Gastroesophageal sphincter (tissue), 4 donors: ENCODE results near the gene TGFB1I1. TPM values are rescaled to one million over a fixed set of nuclear protein-coding genes. Genes with fewer than 3 reads are reported as not detected.

ENCODE experiments used
- ATAC-seq: fragments of 150-250 bp; one replicate; pipeline ENCODE4 v1.9.1; 2016; ENCODE audit warnings: mild to moderate bottlenecking, moderate library complexity
- H3K27ac ChIP-seq, 4 donors: fragments of 200-600 bp; sonication (generic) in 3 of 4; 1 replicate in 3 of 4; 2 replicates in 1 of 4; pipeline ENCODE4 v1.5.1; 2016 to 2019
- H3K27me3 ChIP-seq: fragments of 200-600 bp; sonication (generic); one replicate; pipeline ENCODE4 v1.5.1; 2019
- H3K36me3 ChIP-seq, 2 donors: fragments of 200-600 bp; sonication (generic); one replicate each; pipeline ENCODE4 v1.5.1; 2019; ENCODE audit warnings: control low read depth in 1 of 2
- H3K4me1 ChIP-seq, 3 donors: fragments of 200-600 bp; sonication (generic); 1 replicate in 2 of 3; 2 replicates in 1 of 3; pipeline ENCODE4 v1.5.1; 2016 to 2019; ENCODE audit warnings: control low read depth in 2 of 3
- H3K4me3 ChIP-seq, 2 donors: fragments of 200-600 bp; sonication (generic); one replicate each; pipeline ENCODE4 v1.5.1; 2019; ENCODE audit warnings: mild to moderate bottlenecking in 1 of 2, moderate library complexity in 1 of 2
- H3K9me3 ChIP-seq, 3 donors: fragments of 200-600 bp; sonication (generic); one replicate each; pipeline ENCODE4 v1.5.1; 2017 to 2019; ENCODE audit warnings: control low read depth in 2 of 3
- CTCF ChIP-seq, 4 experiments: fragments of 200-600 bp in 2 of 4; fragments of 450-650 bp in 2 of 4; sonication (generic) in 1 of 4; IDR thresholded peaks; one replicate each; pipeline ENCODE4 v1.5.1; 2017 to 2019; ENCODE audit warnings: antibody characterized with exemption in 4 of 4, mild to moderate bottlenecking in 2 of 4, moderate library complexity in 2 of 4
- EP300 ChIP-seq: sonication (generic); formaldehyde crosslinking; IDR thresholded peaks from one replicate; pipeline ENCODE4 v1.6.1; 2017; ENCODE audit warnings: antibody characterized with exemption, mild to moderate bottlenecking
- POLR2A ChIP-seq, 2 donors: fragments of 450-650 bp; IDR thresholded peaks; one replicate each; pipeline ENCODE4 v1.6.1; 2017; ENCODE audit warnings: antibody characterized with exemption in 2 of 2, mild to moderate bottlenecking in 2 of 2, moderate library complexity in 1 of 2
- POLR2AphosphoS5 ChIP-seq: sonication (generic); formaldehyde crosslinking; IDR thresholded peaks from one replicate; pipeline ENCODE4 v1.6.1; 2017; ENCODE audit warnings: antibody characterized with exemption
- WGBS, 2 donors: methylation state at CpG; one replicate each; pipeline ENCODE4 v1.1.5; 2018; ENCODE audit warnings: low coverage in 1 of 2; 5-methylcytosine and 5-hydroxymethylcytosine counted together
- total RNA-seq, 4 donors: library from RNA; depleted of rRNA; stranded (reverse); fragments of >200 nt; gene quantifications; one replicate each; pipeline ENCODE4 v1.1.0, GENCODE V29; 2016

Gene TGFB1I1
- total RNA-seq, 4 donors from 2014 or later = 157 to 438 (median 211) TPM

- peaks cover 0 to 16% (median 3%) of the 10 kb centered on the region in 3 donors for H3K4me1 ChIP-seq
- H3K36me3 ChIP-seq = no peaks in the 10 kb centered on the region
- H3K9me3 ChIP-seq = no peaks in the 10 kb centered on the region
- peak within 1 kb of the TSS; percentile 30 to 70 (median 64) for H3K27ac ChIP-seq
- TF ChIP-seq EP300 (no peak), POLR2AphosphoS5 (no peak), CTCF (IDR thresholded peaks at IDR 0.05) (no peak), POLR2A (IDR thresholded peaks at IDR 0.05) (no peak)
- 40% methylated on average over 3 of the region's 7 CpGs; no CpG with 5 or more reads in 1 of the 2 donors for WGBS, 2 donors
- H3K4me3 ChIP-seq = peak within 1 kb of the TSS; percentile 37 to 54
- H3K27me3 ChIP-seq = no peaks in the 10 kb centered on the region
- no peak for ATAC-seq
Observed at GRCh38 chr16:31428279-31428597, 43.7 kb upstream of the TGFB1I1 start, which contains the start of gene COX6A2. Gene COX6A2, minus strand, starts transcription at chr16:31428360. Its CDS starts 35 bp downstream, at chr16:31428325.

GRCh38 chr16:31428638-31429247 lies 43.2 kb upstream of the TGFB1I1 start:
- no peak for TF ChIP-seq EP300
- no peak for TF ChIP-seq CTCF (IDR thresholded peaks at IDR 0.05)
- no peak for TF ChIP-seq POLR2A (IDR thresholded peaks at IDR 0.05)
- TF ChIP-seq POLR2AphosphoS5 = no peak
- H3K27ac ChIP-seq = peak overlapping the region in 2 of 4 donors; percentile 29 to 69
- WGBS, 2 donors = 50 to 68% methylated on average over 3 to 6 of the region's 7 CpGs
- no peaks in the 10 kb centered on the region for H3K36me3 ChIP-seq
- peaks cover 0 to 16% (median 3%) of the 10 kb centered on the region in 3 donors for H3K4me1 ChIP-seq
- ATAC-seq = no peak
- H3K9me3 ChIP-seq = no peaks in the 10 kb centered on the region
- H3K27me3 ChIP-seq = no peaks in the 10 kb centered on the region
- no peak overlapping the region for H3K4me3 ChIP-seq

GRCh38 chr16:31429314-31429713 lies 42.6 kb upstream of the TGFB1I1 start:
- TF ChIP-seq POLR2A (IDR thresholded peaks at IDR 0.05) (no peak), CTCF (IDR thresholded peaks at IDR 0.05) (no peak), EP300 (no peak), POLR2AphosphoS5 (no peak)
- no peak for ATAC-seq
- no peaks in the 10 kb centered on the region for H3K27me3 ChIP-seq
- H3K4me3 ChIP-seq = no peak overlapping the region
- no peaks in the 10 kb centered on the region for H3K36me3 ChIP-seq
- H3K27ac ChIP-seq = peak overlapping the region in 2 of 4 donors; percentile 29 to 69
- no peaks in the 10 kb centered on the region for H3K9me3 ChIP-seq
- 24% methylated on average over 1 of the region's 1 CpG; no CpG with 5 or more reads in 1 of the 2 donors for WGBS, 2 donors
- peaks cover 0 to 16% (median 3%) of the 10 kb centered on the region in 3 donors for H3K4me1 ChIP-seq

- Histone ChIP-seq H3K36me3 (no peaks in the 10 kb centered on the region), H3K4me3 (no peak overlapping the region), H3K27ac (no peak overlapping the region), H3K4me1 (peaks cover 0 to 16% (median 3%) of the 10 kb centered on the region in 3 donors), H3K9me3 (no peaks in the 10 kb centered on the region), H3K27me3 (no peaks in the 10 kb centered on the region)
- ATAC-seq = no peak
- WGBS, 2 donors = 58% methylated on average over 2 of the region's 3 CpGs; no CpG with 5 or more reads in 1 of the 2 donors
- TF ChIP-seq CTCF (IDR thresholded peaks at IDR 0.05) (no peak), POLR2AphosphoS5 (no peak), POLR2A (IDR thresholded peaks at IDR 0.05) (no peak), EP300 (no peak)
Observed at GRCh38 chr16:31429796-31430195, 42.2 kb upstream of the TGFB1I1 start.
